Mesothelial cell of epicardium (in vitro differentiated cells): Measurements from ENCODE around the gene ZNF266. TPM values are rescaled to one million over a fixed set of nuclear protein-coding genes. Genes with fewer than 3 reads are reported as not detected.
A peak's percentile ranks its signal among the peaks of the same experiment; 100 is the strongest.

Experiments
- DNase-seq, 2 experiments: peaks; one replicate each; pipeline ENCODE4 v3.0.0; 2021; ENCODE audit warnings: low spot score in 2 of 2; ENCODE audit not compliant: unreplicated experiment in 2 of 2
- H3K27ac Mint-ChIP-seq: 2 replicates; pipeline ENCODE4 v1.8.0; 2021; ENCODE audit warnings: mixed read lengths
- H3K27me3 Mint-ChIP-seq: 2 replicates; pipeline ENCODE4 v1.8.0; 2021; ENCODE audit warnings: low read depth, mixed read lengths
- H3K36me3 Mint-ChIP-seq: 2 replicates; pipeline ENCODE4 v1.8.0; 2021; ENCODE audit warnings: mixed read lengths
- H3K4me1 Mint-ChIP-seq: 2 replicates; pipeline ENCODE4 v1.8.0; 2021; ENCODE audit warnings: mixed read lengths
- H3K4me3 Mint-ChIP-seq: 2 replicates; pipeline ENCODE4 v1.8.0; 2021; ENCODE audit warnings: mild to moderate bottlenecking, moderate library complexity, mixed read lengths
- H3K9me3 Mint-ChIP-seq: 2 replicates; pipeline ENCODE4 v1.8.0; 2021; ENCODE audit warnings: mixed read lengths
- total RNA-seq: library from RNA; stranded (reverse); gene quantifications from 3 replicates; pipeline ENCODE4 v1.2.1, GENCODE V29; 2021
- TF ChIP-seq, protein P1 (sequence below): fragments of 200-600 bp; sonication (generic); IDR thresholded peaks from one replicate; pipeline ENCODE4 v1.5.0; 2021; ENCODE audit warnings: antibody characterized with exemption; ENCODE audit not compliant: unreplicated experiment

The ZNF266 gene
- total RNA-seq, 1 donor from 2014 or later, result 54.9 TPM

GRCh38 chr19:9456018-9456689, 20.8 kb upstream of the ZNF266 start:
- H3K4me3 Mint-ChIP-seq, result no peak overlapping the region
- peaks cover 44% of the 10 kb centered on the region for H3K36me3 Mint-ChIP-seq
- no peaks in the 10 kb centered on the region for H3K4me1 Mint-ChIP-seq
- no peak for DNase-seq
- H3K9me3 Mint-ChIP-seq, result peaks cover 83% of the 10 kb centered on the region
- H3K27me3 Mint-ChIP-seq, result no peaks in the 10 kb centered on the region
- TF ChIP-seq, protein P1, sequence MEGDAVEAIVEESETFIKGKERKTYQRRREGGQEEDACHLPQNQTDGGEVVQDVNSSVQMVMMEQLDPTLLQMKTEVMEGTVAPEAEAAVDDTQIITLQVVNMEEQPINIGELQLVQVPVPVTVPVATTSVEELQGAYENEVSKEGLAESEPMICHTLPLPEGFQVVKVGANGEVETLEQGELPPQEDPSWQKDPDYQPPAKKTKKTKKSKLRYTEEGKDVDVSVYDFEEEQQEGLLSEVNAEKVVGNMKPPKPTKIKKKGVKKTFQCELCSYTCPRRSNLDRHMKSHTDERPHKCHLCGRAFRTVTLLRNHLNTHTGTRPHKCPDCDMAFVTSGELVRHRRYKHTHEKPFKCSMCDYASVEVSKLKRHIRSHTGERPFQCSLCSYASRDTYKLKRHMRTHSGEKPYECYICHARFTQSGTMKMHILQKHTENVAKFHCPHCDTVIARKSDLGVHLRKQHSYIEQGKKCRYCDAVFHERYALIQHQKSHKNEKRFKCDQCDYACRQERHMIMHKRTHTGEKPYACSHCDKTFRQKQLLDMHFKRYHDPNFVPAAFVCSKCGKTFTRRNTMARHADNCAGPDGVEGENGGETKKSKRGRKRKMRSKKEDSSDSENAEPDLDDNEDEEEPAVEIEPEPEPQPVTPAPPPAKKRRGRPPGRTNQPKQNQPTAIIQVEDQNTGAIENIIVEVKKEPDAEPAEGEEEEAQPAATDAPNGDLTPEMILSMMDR, result no peak
- H3K27ac Mint-ChIP-seq, result no peak overlapping the region

DNA sequence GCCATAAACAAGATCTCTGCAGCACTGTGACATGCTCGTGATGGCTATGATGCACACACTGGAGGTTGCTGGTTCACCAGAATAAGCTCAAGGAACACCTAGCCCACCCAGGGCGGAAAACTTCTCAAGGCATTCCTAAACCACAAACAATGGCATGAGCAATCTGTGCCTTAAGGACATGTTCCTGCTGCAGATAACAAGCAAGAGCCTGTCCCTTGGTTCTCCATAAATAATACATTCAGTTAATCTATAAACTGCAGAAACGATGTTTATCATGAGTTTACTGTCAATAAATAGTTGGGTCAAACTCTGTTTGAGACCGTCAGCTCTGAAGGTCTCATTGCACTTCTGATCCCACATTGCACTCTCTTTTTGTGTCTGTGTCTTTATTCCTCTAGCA, 18.6 kb upstream of the ZNF266 start:
- Mint-ChIP-seq H3K4me1 (no peaks in the 10 kb centered on the region), H3K36me3 (peaks cover 36% of the 10 kb centered on the region), H3K4me3 (no peak overlapping the region), H3K27me3 (no peaks in the 10 kb centered on the region), H3K9me3 (peaks cover 75% of the 10 kb centered on the region), H3K27ac (no peak overlapping the region)
- no peak for DNase-seq
- TF ChIP-seq, protein P1, result no peak

DNA sequence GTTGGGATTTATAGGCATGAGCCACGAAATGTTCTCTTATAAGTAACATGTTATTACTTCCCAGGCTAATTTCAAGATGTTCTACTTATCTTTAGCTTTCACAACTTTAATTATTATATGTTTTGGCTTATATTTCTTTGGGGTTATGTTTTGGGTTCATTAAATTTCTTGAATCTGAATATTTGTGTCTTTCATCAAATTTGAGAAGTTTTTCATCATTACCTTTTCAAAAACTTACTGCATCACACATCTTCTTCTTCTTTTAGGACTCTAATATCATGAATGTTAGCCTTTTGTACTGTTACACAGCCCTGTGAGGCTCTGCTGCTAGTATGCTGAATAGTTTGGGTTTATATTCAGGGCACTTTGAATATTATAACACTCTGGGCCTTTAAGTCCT, 9.7 kb upstream of the ZNF266 start:
- Mint-ChIP-seq H3K27ac (no peak overlapping the region), H3K4me1 (no peaks in the 10 kb centered on the region), H3K27me3 (no peaks in the 10 kb centered on the region), H3K9me3 (peaks cover 53% of the 10 kb centered on the region), H3K36me3 (peaks cover 62% of the 10 kb centered on the region), H3K4me3 (no peak overlapping the region)
- DNase-seq, result no peak
- TF ChIP-seq, protein P1, result no peak

DNA sequence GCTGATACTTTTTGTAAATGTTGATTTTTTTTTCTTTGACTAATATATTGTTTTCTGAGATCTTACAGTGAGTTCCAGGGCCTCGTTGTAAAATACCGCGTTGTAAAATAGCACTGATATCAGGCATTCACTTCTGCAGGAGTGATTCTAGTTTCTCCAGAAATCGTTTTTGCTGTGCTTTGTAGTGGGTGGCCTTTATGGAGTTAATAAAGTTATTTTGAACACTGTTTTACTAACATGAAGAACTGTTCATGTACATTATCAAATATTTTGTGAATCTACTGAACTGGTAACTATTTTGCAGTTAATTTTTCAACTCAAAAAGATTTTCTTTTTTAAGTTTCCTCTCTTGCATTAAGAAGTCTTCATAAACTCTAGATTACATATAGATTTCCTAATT, 985 bp upstream of the ZNF266 start:
- Mint-ChIP-seq H3K4me1 (peaks cover 23% of the 10 kb centered on the region), H3K4me3 (peak overlapping the region; percentile 88), H3K27me3 (no peaks in the 10 kb centered on the region), H3K27ac (peak overlapping the region; percentile 98), H3K9me3 (peaks cover 16% of the 10 kb centered on the region), H3K36me3 (peaks cover 35% of the 10 kb centered on the region)
- TF ChIP-seq, protein P1, result no peak
- DNase-seq, result no peak

GRCh38 chr19:9431475-9431874, 3.9 kb downstream of the ZNF266 start:
- no peak for DNase-seq
- H3K36me3 Mint-ChIP-seq, result peaks cover 30% of the 10 kb centered on the region

More at GRCh38 chr19:9431475-9431874, 3.9 kb downstream of the ZNF266 start:
- Mint-ChIP-seq H3K9me3 (no peaks in the 10 kb centered on the region), H3K27me3 (no peaks in the 10 kb centered on the region), H3K4me3 (no peak overlapping the region), H3K4me1 (peaks cover 21% of the 10 kb centered on the region), H3K27ac (no peak overlapping the region)
- TF ChIP-seq, protein P1, result peak; percentile 52
